22Rv1 (cell line): Measurements from ENCODE around the gene PYHIN1.

Experiments used
- H3K27ac ChIP-seq: fragments of 450-650 bp; 2 replicates; pipeline ENCODE4 v1.5.1; 2017
- ZFX ChIP-seq: fragments of 450-650 bp; IDR thresholded peaks from 2 replicates; pipeline ENCODE4 v1.6.1; 2017; ENCODE audit warnings: antibody characterized with exemption, borderline replicate concordance
- TF ChIP-seq, protein P1 (sequence below): fragments of 450-650 bp; IDR thresholded peaks from 2 replicates; pipeline ENCODE4 v1.5.1; 2017; ENCODE audit warnings: mild to moderate bottlenecking

PYHIN1 gene

DNA sequence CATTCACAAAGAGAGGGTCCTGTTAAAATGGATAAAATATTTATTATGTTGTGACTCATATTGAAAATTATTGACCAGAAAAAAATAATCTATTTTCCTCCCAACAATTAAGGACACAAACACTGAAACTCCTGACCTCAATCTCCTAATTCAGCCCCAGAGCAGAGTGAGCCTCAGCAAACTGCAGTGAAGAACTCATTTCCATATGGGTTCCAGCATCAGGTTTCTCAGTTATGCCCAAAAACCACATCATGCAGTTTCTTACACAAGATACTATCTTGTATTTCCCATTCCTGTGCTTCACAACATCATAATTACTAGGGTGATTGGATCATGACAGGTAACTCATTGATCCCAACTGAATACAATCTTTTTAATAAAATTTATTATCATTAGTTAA, 15.4 kb downstream of the PYHIN1 start:
- TF ChIP-seq, protein P1, sequence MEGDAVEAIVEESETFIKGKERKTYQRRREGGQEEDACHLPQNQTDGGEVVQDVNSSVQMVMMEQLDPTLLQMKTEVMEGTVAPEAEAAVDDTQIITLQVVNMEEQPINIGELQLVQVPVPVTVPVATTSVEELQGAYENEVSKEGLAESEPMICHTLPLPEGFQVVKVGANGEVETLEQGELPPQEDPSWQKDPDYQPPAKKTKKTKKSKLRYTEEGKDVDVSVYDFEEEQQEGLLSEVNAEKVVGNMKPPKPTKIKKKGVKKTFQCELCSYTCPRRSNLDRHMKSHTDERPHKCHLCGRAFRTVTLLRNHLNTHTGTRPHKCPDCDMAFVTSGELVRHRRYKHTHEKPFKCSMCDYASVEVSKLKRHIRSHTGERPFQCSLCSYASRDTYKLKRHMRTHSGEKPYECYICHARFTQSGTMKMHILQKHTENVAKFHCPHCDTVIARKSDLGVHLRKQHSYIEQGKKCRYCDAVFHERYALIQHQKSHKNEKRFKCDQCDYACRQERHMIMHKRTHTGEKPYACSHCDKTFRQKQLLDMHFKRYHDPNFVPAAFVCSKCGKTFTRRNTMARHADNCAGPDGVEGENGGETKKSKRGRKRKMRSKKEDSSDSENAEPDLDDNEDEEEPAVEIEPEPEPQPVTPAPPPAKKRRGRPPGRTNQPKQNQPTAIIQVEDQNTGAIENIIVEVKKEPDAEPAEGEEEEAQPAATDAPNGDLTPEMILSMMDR: no peak
- no peak for TF ChIP-seq ZFX
- no peak overlapping the region for H3K27ac ChIP-seq

DNA sequence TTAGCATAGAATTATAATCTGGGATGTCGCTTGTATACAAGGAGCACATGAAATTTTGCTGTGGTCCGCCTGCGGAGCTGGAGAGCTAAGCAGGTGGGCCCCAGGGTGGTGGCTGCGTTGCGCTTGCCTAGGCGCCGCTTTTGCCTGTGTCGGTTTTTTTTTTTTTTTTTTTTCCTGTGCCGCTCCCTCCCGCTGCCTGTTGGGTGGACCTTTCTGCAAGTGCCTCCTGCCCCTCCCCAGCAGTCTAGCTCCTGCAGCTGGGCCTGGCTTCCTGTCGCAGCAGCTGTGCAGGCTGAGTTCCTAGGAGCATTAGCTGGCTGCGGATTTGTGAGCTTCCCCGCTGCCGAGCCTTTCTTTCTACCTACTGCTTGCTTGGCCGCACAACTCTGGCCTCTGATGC, 20.6 kb downstream of the PYHIN1 start:
- TF ChIP-seq ZFX: no peak
- TF ChIP-seq, protein P1: no peak
- H3K27ac ChIP-seq: no peak overlapping the region

DNA sequence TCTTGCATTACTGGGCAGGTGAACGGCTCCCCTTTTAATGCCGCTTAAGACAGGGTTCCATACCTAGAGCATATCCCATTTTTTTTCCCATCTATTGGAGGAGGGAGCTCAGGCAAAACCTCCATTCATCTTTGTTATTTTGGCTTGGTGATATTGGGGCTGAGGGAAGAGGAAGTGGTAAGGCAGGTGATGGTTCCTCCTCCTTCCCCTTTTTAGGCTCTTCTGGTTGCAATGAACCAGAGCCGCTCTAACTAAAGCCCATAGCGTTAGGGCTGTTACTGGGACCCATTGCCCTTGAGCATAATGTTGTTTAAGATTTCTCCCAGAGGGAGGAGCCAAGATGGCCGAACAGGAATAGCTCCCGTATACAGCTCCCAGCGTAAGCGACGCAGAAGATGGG, 21.1 kb downstream of the PYHIN1 start:
- no peak overlapping the region for H3K27ac ChIP-seq

DNA sequence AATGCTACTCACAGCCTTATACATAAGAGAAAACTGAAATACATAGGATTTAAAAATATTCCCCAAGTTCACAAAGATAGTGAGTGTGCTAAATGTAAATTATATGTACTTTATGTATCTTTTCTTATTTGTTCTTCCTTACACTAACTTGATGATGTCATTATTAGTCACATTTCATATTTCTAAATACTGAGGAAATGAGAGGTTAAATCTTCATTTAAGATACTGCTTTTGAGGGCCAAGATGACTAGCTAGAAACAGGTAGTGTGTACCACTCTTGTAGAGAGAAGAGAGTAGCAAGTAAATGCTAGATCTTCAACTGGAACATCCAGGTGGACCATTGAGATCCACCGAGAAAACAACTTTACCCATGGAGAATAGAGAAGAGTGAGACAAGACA, 29.8 kb downstream of the PYHIN1 start:
- no peak for TF ChIP-seq ZFX
- TF ChIP-seq, protein P1: no peak
- no peak overlapping the region for H3K27ac ChIP-seq

More for the DNA sequence above, 21.1 kb downstream of the PYHIN1 start:
- TF ChIP-seq, protein P1: no peak
- TF ChIP-seq ZFX: no peak

DNA sequence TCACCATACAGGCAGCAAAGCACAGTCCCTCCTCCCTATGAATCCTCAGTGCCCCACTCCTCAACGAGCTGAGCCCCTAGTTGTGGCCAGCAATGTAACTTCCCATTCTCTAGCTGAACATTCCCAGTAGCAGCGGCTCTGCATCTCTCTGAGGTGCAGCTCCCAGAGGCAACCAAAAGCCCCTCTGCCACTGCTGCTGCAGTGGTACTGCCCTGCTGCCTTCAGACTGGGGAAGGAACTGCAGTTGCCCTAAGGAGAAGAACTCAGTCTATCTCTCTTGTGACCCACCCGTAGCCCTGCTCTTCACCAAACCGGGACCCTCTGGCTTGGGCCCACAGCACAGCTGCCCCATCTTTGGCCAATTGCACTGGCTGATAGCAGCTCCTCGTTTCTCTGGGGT, 31.6 kb downstream of the PYHIN1 start:
- H3K27ac ChIP-seq: no peak overlapping the region
- no peak for TF ChIP-seq ZFX

DNA sequence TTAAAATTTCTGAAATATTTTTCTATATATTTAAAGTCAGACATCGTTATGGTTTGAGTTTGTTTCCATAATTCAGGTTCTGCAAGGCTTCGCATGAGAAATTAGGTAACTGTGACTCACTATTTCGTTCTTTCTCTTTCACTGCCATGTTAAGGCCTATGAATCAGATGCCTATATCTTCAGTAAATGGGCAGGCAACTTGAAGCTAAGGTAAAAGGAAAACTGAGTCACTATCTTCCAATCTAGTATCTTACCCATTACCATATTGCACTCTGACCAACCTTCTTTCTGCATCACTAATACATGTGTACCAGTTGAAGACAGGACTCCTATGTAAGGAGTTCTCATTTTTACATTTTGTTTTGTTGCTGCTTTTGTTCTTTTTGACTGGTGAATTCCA, 37.8 kb downstream of the PYHIN1 start:
- no peak overlapping the region for H3K27ac ChIP-seq
- TF ChIP-seq, protein P1: no peak
- no peak for TF ChIP-seq ZFX

DNA sequence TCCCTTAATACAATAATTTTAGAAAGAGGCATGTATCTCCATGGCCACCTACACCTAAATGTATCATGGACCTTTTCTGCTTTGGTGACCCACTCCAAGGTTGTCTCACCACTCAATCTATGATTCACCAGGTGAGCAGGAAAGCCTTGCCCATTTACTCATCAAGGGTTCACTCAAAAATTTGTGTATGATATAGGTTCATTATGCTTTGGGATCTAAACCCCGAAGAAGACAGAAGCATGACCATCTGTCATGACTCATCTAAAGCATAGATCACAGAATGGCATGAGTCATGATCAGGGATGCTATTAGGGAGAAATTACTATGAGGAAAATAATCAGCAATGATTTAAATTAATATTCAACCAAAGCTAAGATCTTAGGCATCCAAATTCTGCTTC, 38.5 kb downstream of the PYHIN1 start:
- TF ChIP-seq ZFX: no peak
- TF ChIP-seq, protein P1: no peak
- no peak overlapping the region for H3K27ac ChIP-seq

DNA sequence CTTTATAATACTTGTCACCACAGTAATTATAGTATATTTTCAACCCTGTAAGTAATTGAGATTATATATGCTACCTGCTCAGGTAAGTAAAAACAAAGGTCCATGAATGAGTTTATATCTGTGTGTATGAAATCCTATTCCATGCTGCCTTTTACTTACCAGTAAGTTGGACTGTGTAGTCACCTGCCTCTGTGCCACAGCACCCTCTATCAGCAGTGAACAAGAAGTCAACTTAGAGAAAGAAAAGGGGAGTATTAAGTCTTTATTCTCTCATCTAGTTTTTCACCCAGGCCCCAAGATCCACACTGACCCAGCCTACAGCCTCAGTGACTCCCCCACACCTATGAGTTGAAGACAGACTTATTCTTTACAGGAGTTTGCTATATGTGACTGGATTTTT, 41.5 kb downstream of the PYHIN1 start:
- no peak overlapping the region for H3K27ac ChIP-seq
- no peak for TF ChIP-seq ZFX
- TF ChIP-seq, protein P1: no peak
